A673 (cell line): Measurements from ENCODE around the gene KCND3. TPM values are rescaled to one million over a fixed set of nuclear protein-coding genes. Genes with fewer than 3 reads are reported as not detected.

Source experiments
- BruUV-seq: library from RNA; stranded (reverse); fragments of 400-500 nt; replicated peaks from 2 replicates; lab custom pipeline; 2021; lab: Mats Ljungman, UMichigan
- CTCF ChIA-PET: fragments of 300-600 bp; sonication (Branson Sonifier 250); formaldehyde crosslinking; loops from one replicate; lab custom pipeline; 2022; ENCODE audit warnings: antibody characterized with exemption; lab: Charles Lee
- POLR2A ChIA-PET: fragments of 300-600 bp; sonication (Branson Sonifier 250); formaldehyde crosslinking; loops from one replicate; lab custom pipeline; 2022; ENCODE audit warnings: antibody characterized with exemption; ENCODE audit not compliant: low non-redundant PET; lab: Charles Lee
- DNase-seq: peaks from one replicate; pipeline ENCODE4 v3.0.0-alpha.2; 2015; ENCODE audit warnings: low spot score
- H3K27ac ChIP-seq: fragments of 200-600 bp; sonication (generic); 2 replicates; pipeline ENCODE4 v1.5.1; 2016; ENCODE audit warnings: mixed run types, low read depth, mild to moderate bottlenecking, mixed read lengths, antibody characterized with exemption, low read length; ENCODE audit not compliant: poor library complexity, severe bottlenecking
- H3K27me3 ChIP-seq: fragments of 200-600 bp; sonication (generic); replicated peaks from 2 replicates; pipeline ENCODE4 v1.6.1; 2017; ENCODE audit warnings: mixed run types, low read depth, mild to moderate bottlenecking, mixed read lengths, antibody characterized with exemption, low read length; ENCODE audit not compliant: insufficient read depth, poor library complexity
- H3K36me3 ChIP-seq: fragments of 200-600 bp; sonication (generic); 2 replicates; pipeline ENCODE4 v1.6.1; 2016; ENCODE audit warnings: mixed run types, mild to moderate bottlenecking, mixed read lengths, antibody characterized with exemption, low read length; ENCODE audit not compliant: insufficient read depth, poor library complexity, severe bottlenecking
- H3K4me1 ChIP-seq: fragments of 200-600 bp; sonication (generic); 2 replicates; pipeline ENCODE4 v1.6.1; 2017; ENCODE audit warnings: mixed run types, mild to moderate bottlenecking, mixed read lengths, antibody characterized with exemption, low read length; ENCODE audit not compliant: insufficient read depth, poor library complexity, severe bottlenecking
- H3K4me3 ChIP-seq: fragments of 200-600 bp; sonication (generic); 2 replicates; pipeline ENCODE4 v1.5.1; 2016; ENCODE audit warnings: low read depth, mixed run types, mild to moderate bottlenecking, mixed read lengths, low read length; ENCODE audit not compliant: poor library complexity, severe bottlenecking
- H3K9me3 ChIP-seq: fragments of 200-600 bp; sonication (generic); 2 replicates; pipeline ENCODE4 v1.6.1; 2016; ENCODE audit warnings: mixed run types, low read depth, mild to moderate bottlenecking, mixed read lengths, antibody characterized with exemption, low read length; ENCODE audit not compliant: poor library complexity, severe bottlenecking
- EZH2 ChIP-seq: fragments of 200-600 bp; sonication (generic); IDR thresholded peaks from 2 replicates; pipeline ENCODE4 v1.6.1; 2017; ENCODE audit warnings: borderline replicate concordance, low read depth, mild to moderate bottlenecking, mixed read lengths, antibody characterized with exemption, low read length; ENCODE audit not compliant: poor library complexity, severe bottlenecking
- intact Hi-C: fragments of 100-400 bp; cut with micrococcal nuclease; formaldehyde crosslinking; loops from one replicate; pipeline ENCODE4 v1.10.0; 2022; ENCODE audit not compliant: unreplicated experiment
- total RNA-seq: library from RNA; stranded (reverse); gene quantifications from 2 replicates; pipeline ENCODE4 v1.2.3, GENCODE V29; 2021
- TF ChIP-seq, protein P1 (sequence below): fragments of 300-800, 200-600 bp; sonication (generic); conservative IDR thresholded peaks from 2 replicates; pipeline ENCODE4 v1.5.1; 2017; ENCODE audit warnings: low read depth, mild to moderate bottlenecking, antibody characterized with exemption, low read length, moderate library complexity, mixed read lengths

KCND3 gene
- total RNA-seq, 1 experiment from 2014 or later: not detected

DNA sequence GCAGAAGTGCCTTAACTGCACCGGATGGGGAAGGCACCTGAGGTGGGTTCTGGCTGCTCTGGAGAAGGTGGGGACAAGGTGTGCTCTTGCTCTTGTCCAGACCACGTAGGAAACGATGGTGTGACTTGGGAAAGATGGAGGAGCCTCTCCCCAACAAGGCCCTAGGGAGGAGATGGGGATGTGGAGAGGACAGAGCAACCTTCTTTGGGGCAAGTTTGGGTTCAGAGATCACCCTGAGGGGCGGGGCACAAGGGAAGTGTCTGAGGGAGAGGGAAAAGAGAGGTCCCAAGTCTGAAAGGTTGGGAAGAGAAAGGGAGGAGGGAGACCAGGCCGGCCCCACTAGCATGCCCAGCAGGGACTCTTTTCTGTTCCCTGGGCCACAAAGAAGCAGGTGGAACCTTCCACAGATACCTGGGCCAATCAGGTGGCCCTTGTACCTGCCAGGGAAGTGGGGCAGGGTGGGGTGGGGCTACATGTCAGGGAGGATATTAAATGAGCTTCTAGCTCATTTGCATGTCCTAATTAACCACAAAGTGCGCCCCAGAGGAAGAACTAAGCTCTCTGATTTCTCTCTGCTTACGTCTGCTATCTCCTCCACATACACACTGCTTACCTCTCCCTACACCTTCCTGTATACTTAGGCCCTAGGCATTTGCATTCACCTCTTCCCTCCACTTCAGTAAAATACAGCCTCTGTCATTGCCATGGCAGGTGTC is 266.2 kb downstream of the KCND3 start:
- H3K4me1 ChIP-seq: peaks cover 8% of the 10 kb centered on the region
- H3K9me3 ChIP-seq: no peaks in the 10 kb centered on the region
- TF ChIP-seq EZH2: no peak
- TF ChIP-seq, protein P1, sequence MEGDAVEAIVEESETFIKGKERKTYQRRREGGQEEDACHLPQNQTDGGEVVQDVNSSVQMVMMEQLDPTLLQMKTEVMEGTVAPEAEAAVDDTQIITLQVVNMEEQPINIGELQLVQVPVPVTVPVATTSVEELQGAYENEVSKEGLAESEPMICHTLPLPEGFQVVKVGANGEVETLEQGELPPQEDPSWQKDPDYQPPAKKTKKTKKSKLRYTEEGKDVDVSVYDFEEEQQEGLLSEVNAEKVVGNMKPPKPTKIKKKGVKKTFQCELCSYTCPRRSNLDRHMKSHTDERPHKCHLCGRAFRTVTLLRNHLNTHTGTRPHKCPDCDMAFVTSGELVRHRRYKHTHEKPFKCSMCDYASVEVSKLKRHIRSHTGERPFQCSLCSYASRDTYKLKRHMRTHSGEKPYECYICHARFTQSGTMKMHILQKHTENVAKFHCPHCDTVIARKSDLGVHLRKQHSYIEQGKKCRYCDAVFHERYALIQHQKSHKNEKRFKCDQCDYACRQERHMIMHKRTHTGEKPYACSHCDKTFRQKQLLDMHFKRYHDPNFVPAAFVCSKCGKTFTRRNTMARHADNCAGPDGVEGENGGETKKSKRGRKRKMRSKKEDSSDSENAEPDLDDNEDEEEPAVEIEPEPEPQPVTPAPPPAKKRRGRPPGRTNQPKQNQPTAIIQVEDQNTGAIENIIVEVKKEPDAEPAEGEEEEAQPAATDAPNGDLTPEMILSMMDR: no peak
- H3K27me3 ChIP-seq: no peaks in the 10 kb centered on the region
- H3K27ac ChIP-seq: no peak overlapping the region
- ChIA-PET POLR2A (no interaction called here), CTCF (no interaction called here)
- H3K4me3 ChIP-seq: no peak overlapping the region
- intact Hi-C loops: no loop called here
- BruUV-seq: no TSS peak
- H3K36me3 ChIP-seq: no peaks in the 10 kb centered on the region
- DNase-seq: no peak

DNA sequence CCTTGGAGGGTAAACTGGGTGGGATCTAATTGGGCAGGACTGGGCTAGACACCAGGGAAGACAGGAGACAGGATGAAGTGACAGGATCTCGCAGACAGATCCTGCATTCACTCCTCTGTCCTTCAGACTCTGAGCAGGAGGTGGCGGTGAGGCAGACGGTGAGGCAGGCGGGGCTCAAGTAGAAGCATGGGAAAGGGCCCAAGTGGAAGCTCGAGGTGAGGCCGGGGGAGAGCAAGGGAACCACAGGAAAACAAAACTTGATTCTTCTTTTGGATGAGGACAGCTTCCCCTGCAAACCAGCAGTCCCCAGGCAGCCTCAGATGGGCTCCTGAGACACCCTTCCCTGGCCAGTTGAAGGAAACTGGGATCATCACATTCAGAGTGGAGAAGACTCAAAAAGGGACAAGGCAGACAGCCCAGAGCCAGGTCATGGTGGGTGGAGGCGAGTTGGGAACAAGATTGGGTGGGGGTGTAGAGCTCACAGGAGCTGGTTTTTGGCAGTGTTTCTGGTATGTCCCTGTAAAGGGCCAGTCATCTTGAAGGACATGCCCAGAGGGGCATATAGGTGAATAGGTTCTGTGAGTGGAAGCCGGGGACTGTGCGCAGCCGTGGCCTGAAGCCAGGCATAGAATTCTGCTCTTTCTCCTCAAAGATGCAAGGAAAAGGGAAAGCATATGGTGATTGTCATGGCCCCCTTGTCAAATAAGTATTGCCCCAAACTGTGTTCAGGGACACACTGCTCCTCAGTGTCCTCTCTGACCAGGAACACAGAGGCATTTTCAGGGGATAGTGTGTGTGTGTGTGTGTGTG is 268.3 kb downstream of the KCND3 start:
- no peak for TF ChIP-seq EZH2
- TF ChIP-seq, protein P1: no peak
- intact Hi-C loops: loop anchor here (1.0 kb wide), 1 partner anchor 12 kb away; no protein-coding TSS in a partner anchor
- H3K4me1 ChIP-seq: peaks cover 8% of the 10 kb centered on the region

More for the DNA sequence above, 268.3 kb downstream of the KCND3 start:
- CTCF ChIA-PET: no interaction called here
- H3K27me3 ChIP-seq: no peaks in the 10 kb centered on the region
- no peak overlapping the region for H3K4me3 ChIP-seq
- no peak overlapping the region for H3K27ac ChIP-seq
- H3K36me3 ChIP-seq: no peaks in the 10 kb centered on the region
- POLR2A ChIA-PET: no interaction called here
- H3K9me3 ChIP-seq: no peaks in the 10 kb centered on the region
- no peak for DNase-seq
- no TSS peak for BruUV-seq

Other genes starting within 250 kb of the KCND3 start
- 22.8 and 26.1 TPM in 2 replicates for gene DDX20, start 233.8 kb downstream of the KCND3 start, total RNA-seq